Nucleus accumbens (tissue), 56 donors: ENCODE data around the gene ATP5PO.
"Not testable (repeated sequence)": the region's sequence is repeated elsewhere in the genome, so short reads cannot be mapped to it uniquely, and the experiment has no call there.

ENCODE experiments used
- DNase-seq, 56 donors: peaks; one replicate each; lab custom pipeline; 2025; lab: John Stamatoyannopoulos, UW

Gene ATP5PO

GRCh38 chr21:33872881-33873515 is 42.6 kb downstream of the ATP5PO start:
- DNase-seq = no peak

- no peak for DNase-seq
Observed at GRCh38 chr21:33871171-33871570, 44.4 kb downstream of the ATP5PO start.

- DNase-seq = no peak
Observed at GRCh38 chr21:33870768-33871167, 44.8 kb downstream of the ATP5PO start.

- DNase-seq = no peak
Observed at GRCh38 chr21:33869873-33870272, 45.7 kb downstream of the ATP5PO start.

- DNase-seq = not testable (repeated sequence)
Observed at GRCh38 chr21:33867868-33868267, 47.7 kb downstream of the ATP5PO start.

- no peak for DNase-seq
Observed at GRCh38 chr21:33866826-33867225, 48.8 kb downstream of the ATP5PO start.

GRCh38 chr21:33865996-33866575 is 49.5 kb downstream of the ATP5PO start:
- DNase-seq = no peak

GRCh38 chr21:33865176-33865575 is 50.4 kb downstream of the ATP5PO start:
- DNase-seq = no peak

GRCh38 chr21:33864150-33864549 is 51.5 kb downstream of the ATP5PO start:
- DNase-seq = no peak

GRCh38 chr21:33863191-33863590 is 52.4 kb downstream of the ATP5PO start:
- DNase-seq = not testable (repeated sequence)

- no peak for DNase-seq
Observed at GRCh38 chr21:33861125-33861524, 54.5 kb downstream of the ATP5PO start.

GRCh38 chr21:33860332-33860879 is 55.2 kb downstream of the ATP5PO start:
- no peak for DNase-seq

- DNase-seq = no peak
Observed at GRCh38 chr21:33859373-33860102, 56.1 kb downstream of the ATP5PO start.

GRCh38 chr21:33858667-33859372 is 56.8 kb downstream of the ATP5PO start:
- peak in 1 of 56 donors; percentile 7 for DNase-seq

- no peak for DNase-seq
Observed at GRCh38 chr21:33857846-33858666, 57.5 kb downstream of the ATP5PO start.

- DNase-seq = no peak
Observed at GRCh38 chr21:33856893-33857527, 58.6 kb downstream of the ATP5PO start.

- no peak for DNase-seq
Observed at GRCh38 chr21:33855190-33855589, 60.4 kb downstream of the ATP5PO start.

GRCh38 chr21:33854604-33855003 is 61.0 kb downstream of the ATP5PO start:
- no peak for DNase-seq
